NCI-H1436 treated with DMSO at 0.1 percent for 48 hours (cell line): Measurements from ENCODE around the gene SULF2.

Source experiments
- DNase-seq: peaks from one replicate; lab custom pipeline; 2025; lab: John Stamatoyannopoulos, UW

The SULF2 gene

DNA sequence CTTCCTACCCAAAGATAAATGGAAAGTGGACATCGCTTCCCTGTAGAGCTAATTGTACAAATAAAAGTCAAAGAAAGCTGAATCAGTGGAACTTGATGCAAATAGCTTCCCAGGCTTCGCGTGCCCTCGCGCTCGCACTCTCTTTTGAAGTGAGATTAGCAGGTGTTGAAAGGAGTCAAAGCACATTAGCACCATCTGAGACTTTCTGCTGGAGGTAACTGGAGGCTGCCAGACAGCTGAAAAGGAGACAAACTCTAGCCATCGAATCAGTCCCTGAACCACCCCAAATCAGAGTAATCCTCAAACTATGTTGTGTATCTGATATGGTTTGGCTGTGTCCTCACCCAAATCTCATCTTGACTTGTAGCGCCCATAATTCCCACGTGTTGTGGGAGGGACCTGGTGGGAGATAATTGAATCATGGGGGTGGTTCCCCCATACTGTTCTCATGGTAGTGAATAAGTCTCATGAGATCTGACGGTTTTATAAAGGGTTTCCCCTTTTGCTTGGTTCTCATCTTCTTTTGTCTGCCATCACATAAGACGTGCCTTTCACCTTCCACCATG, 23.7 kb downstream of the SULF2 start:
- DNase-seq = no peak

- DNase-seq = no peak
Observed at GRCh38 chr20:47760686-47761481, 24.4 kb downstream of the SULF2 start.

- no peak for DNase-seq
Observed at GRCh38 chr20:47758517-47759450, 26.5 kb downstream of the SULF2 start.

- DNase-seq = no peak
Observed at GRCh38 chr20:47757145-47758035, 27.9 kb downstream of the SULF2 start.

DNA sequence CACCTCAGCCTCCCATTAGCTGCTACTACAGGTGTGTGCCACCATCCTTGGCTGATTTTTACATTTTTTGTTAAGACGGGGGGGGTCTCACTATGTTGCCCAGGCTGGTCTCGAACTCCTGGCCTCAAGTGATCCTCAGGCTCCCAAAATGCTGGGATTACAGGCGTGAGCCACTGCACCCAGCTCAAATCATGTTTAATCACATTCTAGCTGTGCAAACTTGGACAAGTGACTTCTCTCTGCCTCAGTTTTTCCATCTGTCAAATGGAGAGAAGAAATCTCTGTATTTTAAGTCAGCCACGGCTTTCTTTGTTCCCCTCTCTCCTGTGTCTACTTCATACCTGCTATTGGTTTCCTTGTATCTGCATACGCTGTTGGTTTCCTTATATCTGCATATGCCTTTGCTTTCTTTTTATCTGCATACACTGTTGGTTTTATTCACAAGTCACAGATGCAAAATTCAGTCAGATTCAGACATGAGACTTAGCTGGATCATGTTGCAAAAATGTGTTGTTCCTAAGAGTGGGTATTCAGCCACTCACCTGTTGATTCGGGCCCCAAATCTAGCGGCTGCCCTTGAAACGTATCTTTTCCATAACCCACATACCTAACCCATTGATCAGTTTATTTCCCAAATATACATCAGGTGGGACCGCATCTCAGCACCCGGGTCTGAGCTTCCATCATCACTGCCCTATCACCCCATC, 30.2 kb downstream of the SULF2 start:
- DNase-seq = no peak

GRCh38 chr20:47754388-47754715, 30.9 kb downstream of the SULF2 start:
- no peak for DNase-seq

DNA sequence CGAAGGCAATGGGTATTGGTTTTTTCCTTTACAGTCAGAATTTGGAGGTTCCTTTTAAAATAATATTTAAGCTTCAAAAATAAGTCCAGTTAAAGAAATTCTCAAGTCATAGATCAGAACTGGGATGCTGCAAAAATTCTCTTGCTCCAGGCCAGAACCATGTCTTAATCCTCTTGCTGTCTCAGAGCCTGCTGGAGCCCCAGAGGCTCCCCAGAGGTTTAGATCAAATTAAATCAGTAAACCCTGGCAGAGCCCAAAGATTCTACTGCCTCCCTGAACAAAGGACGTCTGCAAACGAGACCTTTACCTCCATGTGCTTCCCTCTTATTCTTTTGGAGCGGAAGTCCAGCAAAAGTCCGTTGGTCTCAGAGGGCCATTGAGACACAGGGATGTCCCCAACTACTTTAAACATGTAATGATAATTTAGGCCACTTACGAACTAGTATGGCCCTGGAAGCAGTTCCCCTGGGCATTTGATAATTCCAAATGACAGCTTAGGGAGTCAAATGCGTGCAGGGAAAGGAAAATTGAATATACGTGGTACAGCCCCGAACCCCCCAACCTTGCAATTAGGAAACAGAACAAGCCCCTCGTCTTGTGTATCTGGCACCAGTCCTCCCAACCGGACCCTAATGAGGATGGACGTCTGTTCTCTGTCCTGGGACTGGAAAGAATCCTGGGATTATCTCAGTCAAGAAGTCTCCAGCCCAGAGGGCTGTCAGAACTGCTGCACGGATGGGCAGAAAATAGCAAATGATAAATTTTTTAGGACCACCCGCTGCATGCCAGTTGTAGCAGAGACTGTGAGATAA, 31.5 kb downstream of the SULF2 start:
- DNase-seq = no peak

DNA sequence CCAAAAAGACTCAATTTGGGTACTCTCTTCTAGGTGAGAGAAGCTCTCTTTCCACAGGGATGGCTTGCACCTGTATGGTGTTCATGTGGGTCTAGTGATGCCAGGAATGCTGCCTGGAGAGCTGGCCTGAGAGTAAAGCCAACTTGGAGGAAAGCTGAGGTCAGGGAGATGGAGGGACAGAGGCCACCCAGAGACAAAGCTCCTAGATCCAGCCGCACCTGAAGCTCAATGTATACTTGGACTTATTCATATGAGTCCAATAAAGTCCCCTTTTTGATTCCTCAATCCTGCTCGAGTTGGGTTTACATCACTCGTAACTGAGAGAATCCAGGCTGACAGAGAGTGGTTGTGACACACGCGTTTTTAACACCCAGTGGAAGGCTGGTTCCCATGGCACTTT, 33.8 kb downstream of the SULF2 start:
- no peak for DNase-seq

DNA sequence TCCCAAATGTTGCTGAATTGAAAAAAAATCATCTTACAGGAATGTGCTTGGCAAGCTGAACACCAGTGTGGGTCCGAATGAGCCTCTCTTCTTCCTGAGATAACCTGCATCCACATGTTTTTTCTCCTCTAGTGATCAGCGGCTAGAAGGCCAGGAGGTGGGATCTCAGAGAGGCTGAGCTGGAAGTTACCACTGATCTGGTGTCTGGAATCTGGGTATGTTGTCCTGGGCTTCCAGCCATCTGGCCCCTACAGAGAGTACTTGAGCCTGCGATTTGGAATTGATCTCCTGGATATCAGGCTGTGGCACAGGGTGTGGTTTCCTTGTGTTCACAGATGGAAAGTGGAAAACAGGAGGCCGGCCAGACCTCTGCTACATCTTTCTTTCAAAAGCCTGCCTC, 35.9 kb downstream of the SULF2 start:
- no peak for DNase-seq

GRCh38 chr20:47748823-47749222, 36.5 kb downstream of the SULF2 start:
- DNase-seq = no peak

- DNase-seq = no peak
Observed at GRCh38 chr20:47748069-47748468, 37.2 kb downstream of the SULF2 start.

DNA sequence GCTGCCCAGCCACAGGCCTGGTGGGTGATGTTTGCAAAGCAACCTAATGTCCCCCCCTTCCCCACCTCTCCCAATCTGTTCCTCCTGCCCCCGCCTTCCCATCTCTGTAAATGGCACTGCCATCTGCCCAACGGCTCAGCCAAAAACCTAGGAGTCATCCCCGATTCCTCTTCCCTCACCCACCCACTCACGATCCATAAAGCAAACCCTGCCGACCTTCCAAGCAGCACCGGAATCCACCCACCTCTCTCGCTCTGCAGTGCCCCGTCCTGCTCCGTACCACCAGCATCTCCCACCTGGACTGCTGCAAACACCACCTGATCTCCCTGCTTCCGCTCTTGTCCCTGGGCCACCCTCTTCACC, 37.6 kb downstream of the SULF2 start:
- no peak for DNase-seq

- DNase-seq = no peak
Observed at GRCh38 chr20:47744803-47745202, 40.5 kb downstream of the SULF2 start.

GRCh38 chr20:47743671-47744070, 41.6 kb downstream of the SULF2 start:
- DNase-seq = no peak

DNA sequence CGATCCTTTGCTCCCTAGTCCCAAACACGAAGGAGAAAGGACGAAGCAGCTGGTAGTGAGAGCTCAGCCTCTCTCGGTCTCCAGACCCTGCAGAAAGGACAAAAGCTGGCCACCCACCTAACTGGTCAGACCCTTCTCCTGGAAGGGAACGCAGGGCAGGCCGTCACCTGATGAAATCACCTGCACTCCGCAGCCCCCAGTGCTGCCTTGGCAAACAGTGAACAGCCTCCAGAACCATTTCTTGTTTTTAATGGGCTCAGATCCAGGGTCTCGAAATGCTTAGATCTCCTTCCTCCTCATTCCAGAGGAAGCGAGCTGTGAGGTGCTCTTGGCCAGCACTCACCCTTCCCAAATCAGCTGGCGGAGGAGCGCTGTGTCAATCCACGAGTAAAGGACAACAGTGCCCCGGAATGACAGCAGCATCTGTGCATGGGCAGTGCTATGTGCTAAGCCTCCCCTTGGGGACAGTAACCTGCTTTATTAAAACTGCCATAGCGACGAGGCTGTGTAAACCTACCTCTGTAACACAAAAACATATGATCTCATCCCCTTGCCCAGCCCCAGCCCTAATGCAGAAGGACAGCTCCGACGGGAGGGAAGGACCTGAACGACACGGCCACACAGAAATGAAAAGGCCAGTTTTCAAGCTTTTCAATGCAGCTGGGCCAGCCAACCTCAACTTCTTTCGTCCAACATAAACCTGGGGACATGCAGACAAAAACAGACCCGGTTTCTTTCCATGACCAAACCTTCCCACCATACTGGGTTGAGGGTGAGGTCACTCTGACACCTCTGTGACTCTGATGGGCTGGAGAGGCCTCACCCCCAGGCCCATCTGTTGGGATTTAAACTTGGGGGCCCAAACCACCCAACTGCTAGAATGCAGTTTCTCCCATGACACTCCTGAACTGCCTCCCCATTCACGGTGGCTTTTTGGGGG, 43.3 kb downstream of the SULF2 start:
- DNase-seq = no peak

DNA sequence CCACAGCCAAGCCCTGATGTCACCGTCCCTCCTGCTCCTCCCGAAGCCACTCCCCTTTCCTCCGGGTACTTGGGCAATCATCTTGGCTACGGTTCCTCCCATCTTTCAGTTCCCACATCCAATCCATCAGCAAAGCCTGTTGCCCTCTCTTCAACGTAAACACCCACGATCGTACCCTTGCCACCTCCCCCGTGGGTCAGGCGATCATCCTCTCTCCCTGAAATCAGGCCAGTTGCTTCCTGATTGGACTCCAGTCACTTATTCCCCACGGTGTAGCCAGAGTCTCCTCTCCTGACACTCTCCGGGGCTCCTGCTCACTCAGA, 44.5 kb downstream of the SULF2 start:
- DNase-seq = no peak

- DNase-seq = no peak
Observed at GRCh38 chr20:47740121-47740861, 45.0 kb downstream of the SULF2 start.

- no peak for DNase-seq
Observed at GRCh38 chr20:47737923-47738322, 47.4 kb downstream of the SULF2 start.
